Endothelial cell (in vitro differentiated cells): ENCODE measurements around the gene ALDH4A1. TPM values are rescaled to one million over a fixed set of nuclear protein-coding genes. Genes with fewer than 3 reads are reported as not detected.
A peak's percentile ranks its signal among the peaks of the same experiment; 100 is the strongest.

Source experiments
- DNase-seq: peaks from one replicate; pipeline ENCODE4 v3.0.0; 2021; ENCODE audit warnings: low spot score
- H3K27ac Mint-ChIP-seq: one replicate; pipeline ENCODE4 v1.8.0; 2021; ENCODE audit warnings: mixed read lengths, inconsistent platforms; ENCODE audit not compliant: unreplicated experiment
- H3K27me3 Mint-ChIP-seq: one replicate; pipeline ENCODE4 v1.8.0; 2021; ENCODE audit warnings: mild to moderate bottlenecking, moderate library complexity, mixed read lengths, inconsistent platforms; ENCODE audit not compliant: unreplicated experiment
- H3K36me3 Mint-ChIP-seq: one replicate; pipeline ENCODE4 v1.8.0; 2021; ENCODE audit warnings: mild to moderate bottlenecking, low read depth, mixed read lengths, inconsistent platforms; ENCODE audit not compliant: unreplicated experiment
- H3K4me1 Mint-ChIP-seq: one replicate; pipeline ENCODE4 v1.8.0; 2021; ENCODE audit warnings: mild to moderate bottlenecking, mixed read lengths, inconsistent platforms; ENCODE audit not compliant: unreplicated experiment
- H3K4me3 Mint-ChIP-seq: one replicate; pipeline ENCODE4 v1.8.0; 2021; ENCODE audit warnings: mild to moderate bottlenecking, mixed read lengths, inconsistent platforms; ENCODE audit not compliant: unreplicated experiment
- H3K9me3 Mint-ChIP-seq: one replicate; pipeline ENCODE4 v1.8.0; 2021; ENCODE audit warnings: mixed read lengths, inconsistent platforms; ENCODE audit not compliant: unreplicated experiment
- CTCF ChIP-seq: fragments of 200-600 bp; sonication (generic); IDR thresholded peaks from one replicate; pipeline ENCODE4 v1.5.0; 2021; ENCODE audit warnings: antibody characterized with exemption; ENCODE audit not compliant: unreplicated experiment
- total RNA-seq: library from RNA; stranded (reverse); fragmentation: NEBNext Ultra II Directional; extraction: Animal tissue kit (Norgen Biotek cat#: 25700); gene quantifications from one replicate; pipeline ENCODE4 v1.2.1, GENCODE V29; 2021; ENCODE audit not compliant: unreplicated experiment

Gene ALDH4A1
- total RNA-seq, 1 donor from 2014 or later, result 27.8 TPM

- H3K4me1 Mint-ChIP-seq, result peaks cover 53% of the 10 kb centered on the region
- H3K9me3 Mint-ChIP-seq, result no peaks in the 10 kb centered on the region
- H3K36me3 Mint-ChIP-seq, result no peaks in the 10 kb centered on the region
- H3K4me3 Mint-ChIP-seq, result no peak overlapping the region
- peak overlapping the region; percentile 48 for H3K27ac Mint-ChIP-seq
- no peak for TF ChIP-seq CTCF
- peaks cover 13% of the 10 kb centered on the region for H3K27me3 Mint-ChIP-seq
- DNase-seq, result no peak
Measured at GRCh38 chr1:18946550-18947381, 44.4 kb upstream of the ALDH4A1 start.

GRCh38 chr1:18945401-18945849, 43.1 kb upstream of the ALDH4A1 start:
- TF ChIP-seq CTCF, result no peak
- no peak overlapping the region for H3K27ac Mint-ChIP-seq
- H3K9me3 Mint-ChIP-seq, result no peaks in the 10 kb centered on the region
- peaks cover 51% of the 10 kb centered on the region for H3K4me1 Mint-ChIP-seq
- H3K27me3 Mint-ChIP-seq, result peaks cover 15% of the 10 kb centered on the region
- H3K4me3 Mint-ChIP-seq, result no peak overlapping the region
- DNase-seq, result no peak
- no peaks in the 10 kb centered on the region for H3K36me3 Mint-ChIP-seq

- no peaks in the 10 kb centered on the region for H3K9me3 Mint-ChIP-seq
- no peak overlapping the region for H3K27ac Mint-ChIP-seq
- no peak for DNase-seq
- no peak overlapping the region for H3K4me3 Mint-ChIP-seq
- peaks cover 19% of the 10 kb centered on the region for H3K27me3 Mint-ChIP-seq
- peaks cover 47% of the 10 kb centered on the region for H3K4me1 Mint-ChIP-seq
- TF ChIP-seq CTCF, result no peak
- no peaks in the 10 kb centered on the region for H3K36me3 Mint-ChIP-seq
Measured at GRCh38 chr1:18944810-18945209, 42.5 kb upstream of the ALDH4A1 start.

GRCh38 chr1:18943914-18944572, 41.7 kb upstream of the ALDH4A1 start:
- TF ChIP-seq CTCF, result no peak
- Mint-ChIP-seq H3K27ac (no peak overlapping the region), H3K36me3 (no peaks in the 10 kb centered on the region), H3K4me1 (peaks cover 39% of the 10 kb centered on the region), H3K27me3 (peaks cover 17% of the 10 kb centered on the region), H3K4me3 (no peak overlapping the region), H3K9me3 (no peaks in the 10 kb centered on the region)
- DNase-seq, result no peak

GRCh38 chr1:18943162-18943561, 40.8 kb upstream of the ALDH4A1 start:
- H3K4me1 Mint-ChIP-seq, result peaks cover 32% of the 10 kb centered on the region
- no peaks in the 10 kb centered on the region for H3K36me3 Mint-ChIP-seq
- H3K27me3 Mint-ChIP-seq, result peaks cover 17% of the 10 kb centered on the region
- DNase-seq, result no peak
- H3K9me3 Mint-ChIP-seq, result no peaks in the 10 kb centered on the region
- H3K4me3 Mint-ChIP-seq, result no peak overlapping the region
- H3K27ac Mint-ChIP-seq, result no peak overlapping the region
- no peak for TF ChIP-seq CTCF
